Panc1 (cell line): ENCODE results near the gene RASEF. TPM values are rescaled to one million over a fixed set of nuclear protein-coding genes. Genes with fewer than 3 reads are reported as not detected.

ENCODE experiments used
- ATAC-seq: fragments of 200-7000 bp; cut with Tn5 transposase; 2 replicates; pipeline ENCODE4 v1.9.1; 2020; ENCODE audit warnings: mild to moderate bottlenecking, moderate library complexity
- BruUV-seq: library from RNA; stranded (reverse); fragments of 400-500 nt; replicated peaks from 2 replicates; lab custom pipeline; 2021; lab: Mats Ljungman, UMichigan
- CTCF ChIA-PET: fragments of 300-600 bp; sonication (Branson Sonifier 250); formaldehyde crosslinking; loops from one replicate; lab custom pipeline; 2022; ENCODE audit warnings: antibody characterized with exemption; lab: Charles Lee
- POLR2A ChIA-PET: fragments of 300-600 bp; sonication (Branson Sonifier 250); formaldehyde crosslinking; loops from one replicate; lab custom pipeline; 2022; ENCODE audit warnings: antibody characterized with exemption; lab: Charles Lee
- DNase-seq: peaks from one replicate; pipeline ENCODE4 v3.0.0-alpha.2; 2010; ENCODE audit warnings: low read depth, low spot score
- H3K27ac ChIP-seq: 2 replicates; pipeline ENCODE4 v1.5.1; 2011; ENCODE audit warnings: mild to moderate bottlenecking, low read length, inconsistent platforms
- H3K27me3 ChIP-seq: fragments of 200-500 bp; sonication (Bioruptor generic); 2 replicates; pipeline ENCODE4 v1.6.0; 2014; ENCODE audit warnings: low read length, inconsistent platforms; ENCODE audit not compliant: control insufficient read depth, insufficient read depth
- H3K36me3 ChIP-seq: fragments of 200-500 bp; sonication (Bioruptor generic); 2 replicates; pipeline ENCODE4 v1.5.1; 2014; ENCODE audit warnings: inconsistent platforms, mild to moderate bottlenecking, low read length, moderate library complexity; ENCODE audit not compliant: control insufficient read depth, insufficient read depth
- H3K4me1 ChIP-seq: 2 replicates; pipeline ENCODE4 v1.5.1; 2011; ENCODE audit warnings: inconsistent platforms, mild to moderate bottlenecking, low read length, moderate library complexity; ENCODE audit not compliant: control insufficient read depth, insufficient read depth
- H3K4me3 ChIP-seq, 2 experiments: 2 replicates each; pipeline ENCODE4 v1.5.1; 2011 to 2012; ENCODE audit warnings: low read depth in 2 of 2, low read length in 2 of 2, mild to moderate bottlenecking in 2 of 2, inconsistent platforms in 1 of 2, moderate library complexity in 1 of 2
- H3K9me3 ChIP-seq: fragments of 200-500 bp; sonication (Bioruptor generic); 2 replicates; pipeline ENCODE4 v1.5.1; 2014; ENCODE audit warnings: low read depth, mild to moderate bottlenecking, inconsistent platforms, low read length, moderate library complexity; ENCODE audit not compliant: control insufficient read depth, insufficient read depth
- POLR2AphosphoS5 ChIP-seq: IDR thresholded peaks from 2 replicates; pipeline ENCODE4 v1.6.1; 2012; ENCODE audit warnings: mild to moderate bottlenecking, low read depth, low read length, moderate library complexity
- SIN3A ChIP-seq: IDR thresholded peaks from 2 replicates; pipeline ENCODE4 v1.6.1; 2012; ENCODE audit warnings: low read depth, mild to moderate bottlenecking, low read length, moderate library complexity, borderline replicate concordance; ENCODE audit not compliant: insufficient read depth
- TCF7L2 ChIP-seq: IDR thresholded peaks from 2 replicates; pipeline ENCODE4 v1.6.1; 2011; ENCODE audit warnings: mild to moderate bottlenecking, low read depth, low read length, inconsistent platforms
- in situ Hi-C: cut with HindIII; loops from 2 replicates; pipeline ENCODE4 v1.10.0; 2016; ENCODE audit warnings: low sequenced_read_pairs, low pct_unique_long_range_greater_than_20kb
- intact Hi-C: fragments of 100-400 bp; cut with micrococcal nuclease; formaldehyde crosslinking; loops from one replicate; pipeline ENCODE4 v1.10.0; 2022; ENCODE audit not compliant: unreplicated experiment
- total RNA-seq: library from RNA; stranded (reverse); gene quantifications from one replicate; pipeline ENCODE4 v1.2.1, GENCODE V29; 2021; ENCODE audit not compliant: unreplicated experiment
- TF ChIP-seq, protein P1 (sequence below): fragments of 450-650 bp; IDR thresholded peaks from 2 replicates; pipeline ENCODE4 v1.5.1; 2017; ENCODE audit warnings: mild to moderate bottlenecking
- TF ChIP-seq, protein P2 (sequence below), 2 experiments: IDR thresholded peaks; 2 replicates each; pipeline ENCODE4 v1.6.1; 2011 to 2012; ENCODE audit warnings: low read depth in 2 of 2, control low read depth in 1 of 2, low read length in 1 of 2, mild to moderate bottlenecking in 1 of 2, moderate library complexity in 1 of 2; ENCODE audit not compliant: insufficient read depth in 1 of 2

RASEF gene
- total RNA-seq, 1 experiment from 2014 or later = 2.9 TPM

DNA sequence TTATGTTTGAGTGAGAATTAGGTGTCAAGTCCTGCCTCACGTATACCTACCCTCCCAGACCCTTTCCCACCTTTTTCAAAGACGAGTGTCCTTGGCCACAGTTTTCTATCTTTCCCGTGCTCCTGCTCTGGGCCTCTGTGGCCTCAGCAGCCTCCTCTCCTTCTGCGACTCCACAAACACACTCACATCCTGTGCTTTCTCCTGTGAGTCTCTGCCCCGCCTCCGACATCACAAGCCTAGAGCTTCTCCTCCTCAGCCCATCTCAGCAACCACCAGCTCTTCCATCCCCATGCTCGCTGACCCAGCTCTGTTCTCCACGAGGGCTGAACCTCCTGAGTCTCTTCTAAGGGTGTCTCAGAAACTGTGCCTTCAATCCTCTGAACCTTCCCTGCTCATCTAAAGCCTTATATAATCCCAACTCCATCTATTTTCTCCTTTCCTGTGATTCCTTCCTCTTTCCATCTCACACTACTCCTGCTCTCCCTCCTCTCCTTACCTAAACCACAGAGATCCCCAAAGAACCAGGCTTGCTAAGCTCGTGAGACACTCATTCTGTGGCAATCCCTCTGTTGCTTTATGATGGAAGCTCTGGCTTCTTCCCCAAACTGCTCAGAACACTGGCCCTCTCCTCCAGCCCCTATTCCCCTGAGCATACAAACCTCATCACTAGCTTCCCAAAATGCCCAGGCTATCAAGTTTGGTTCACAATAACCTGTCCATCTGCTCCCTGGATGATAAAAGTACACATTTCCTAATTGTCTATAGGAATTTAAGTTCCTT lies 55.2 kb downstream of the RASEF start:
- in situ Hi-C loops = no loop called here
- POLR2A ChIA-PET = interaction anchor here (0.7 kb wide), 1 partner anchor 180 kb away, joined by 8 read pairs; no protein-coding TSS in a partner anchor
- no peak for ATAC-seq

GRCh38 chr9:83006378-83006777 lies 56.6 kb downstream of the RASEF start:
- ATAC-seq (no peak), DNase-seq (no peak)
- ChIA-PET CTCF (no interaction called here), POLR2A (no interaction called here)
- Histone ChIP-seq H3K4me3 (no peak overlapping the region), H3K27me3 (no peaks in the 10 kb centered on the region), H3K36me3 (no peaks in the 10 kb centered on the region), H3K4me1 (no peaks in the 10 kb centered on the region), H3K27ac (no peak overlapping the region), H3K9me3 (no peaks in the 10 kb centered on the region)
- TF ChIP-seq TCF7L2 (no peak), POLR2AphosphoS5 (no peak), SIN3A (no peak)
- TF ChIP-seq, protein P1, sequence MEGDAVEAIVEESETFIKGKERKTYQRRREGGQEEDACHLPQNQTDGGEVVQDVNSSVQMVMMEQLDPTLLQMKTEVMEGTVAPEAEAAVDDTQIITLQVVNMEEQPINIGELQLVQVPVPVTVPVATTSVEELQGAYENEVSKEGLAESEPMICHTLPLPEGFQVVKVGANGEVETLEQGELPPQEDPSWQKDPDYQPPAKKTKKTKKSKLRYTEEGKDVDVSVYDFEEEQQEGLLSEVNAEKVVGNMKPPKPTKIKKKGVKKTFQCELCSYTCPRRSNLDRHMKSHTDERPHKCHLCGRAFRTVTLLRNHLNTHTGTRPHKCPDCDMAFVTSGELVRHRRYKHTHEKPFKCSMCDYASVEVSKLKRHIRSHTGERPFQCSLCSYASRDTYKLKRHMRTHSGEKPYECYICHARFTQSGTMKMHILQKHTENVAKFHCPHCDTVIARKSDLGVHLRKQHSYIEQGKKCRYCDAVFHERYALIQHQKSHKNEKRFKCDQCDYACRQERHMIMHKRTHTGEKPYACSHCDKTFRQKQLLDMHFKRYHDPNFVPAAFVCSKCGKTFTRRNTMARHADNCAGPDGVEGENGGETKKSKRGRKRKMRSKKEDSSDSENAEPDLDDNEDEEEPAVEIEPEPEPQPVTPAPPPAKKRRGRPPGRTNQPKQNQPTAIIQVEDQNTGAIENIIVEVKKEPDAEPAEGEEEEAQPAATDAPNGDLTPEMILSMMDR = no peak
- BruUV-seq = no TSS peak
- intact Hi-C loops = no loop called here
- in situ Hi-C loops = no loop called here

More for the DNA sequence above, 55.2 kb downstream of the RASEF start:
- Histone ChIP-seq H3K4me3 (no peak overlapping the region), H3K27me3 (no peaks in the 10 kb centered on the region), H3K36me3 (no peaks in the 10 kb centered on the region), H3K9me3 (no peaks in the 10 kb centered on the region), H3K27ac (no peak overlapping the region), H3K4me1 (no peaks in the 10 kb centered on the region)
- intact Hi-C loops = no loop called here
- no TSS peak for BruUV-seq
- CTCF ChIA-PET = no interaction called here
- TF ChIP-seq, protein P2, sequence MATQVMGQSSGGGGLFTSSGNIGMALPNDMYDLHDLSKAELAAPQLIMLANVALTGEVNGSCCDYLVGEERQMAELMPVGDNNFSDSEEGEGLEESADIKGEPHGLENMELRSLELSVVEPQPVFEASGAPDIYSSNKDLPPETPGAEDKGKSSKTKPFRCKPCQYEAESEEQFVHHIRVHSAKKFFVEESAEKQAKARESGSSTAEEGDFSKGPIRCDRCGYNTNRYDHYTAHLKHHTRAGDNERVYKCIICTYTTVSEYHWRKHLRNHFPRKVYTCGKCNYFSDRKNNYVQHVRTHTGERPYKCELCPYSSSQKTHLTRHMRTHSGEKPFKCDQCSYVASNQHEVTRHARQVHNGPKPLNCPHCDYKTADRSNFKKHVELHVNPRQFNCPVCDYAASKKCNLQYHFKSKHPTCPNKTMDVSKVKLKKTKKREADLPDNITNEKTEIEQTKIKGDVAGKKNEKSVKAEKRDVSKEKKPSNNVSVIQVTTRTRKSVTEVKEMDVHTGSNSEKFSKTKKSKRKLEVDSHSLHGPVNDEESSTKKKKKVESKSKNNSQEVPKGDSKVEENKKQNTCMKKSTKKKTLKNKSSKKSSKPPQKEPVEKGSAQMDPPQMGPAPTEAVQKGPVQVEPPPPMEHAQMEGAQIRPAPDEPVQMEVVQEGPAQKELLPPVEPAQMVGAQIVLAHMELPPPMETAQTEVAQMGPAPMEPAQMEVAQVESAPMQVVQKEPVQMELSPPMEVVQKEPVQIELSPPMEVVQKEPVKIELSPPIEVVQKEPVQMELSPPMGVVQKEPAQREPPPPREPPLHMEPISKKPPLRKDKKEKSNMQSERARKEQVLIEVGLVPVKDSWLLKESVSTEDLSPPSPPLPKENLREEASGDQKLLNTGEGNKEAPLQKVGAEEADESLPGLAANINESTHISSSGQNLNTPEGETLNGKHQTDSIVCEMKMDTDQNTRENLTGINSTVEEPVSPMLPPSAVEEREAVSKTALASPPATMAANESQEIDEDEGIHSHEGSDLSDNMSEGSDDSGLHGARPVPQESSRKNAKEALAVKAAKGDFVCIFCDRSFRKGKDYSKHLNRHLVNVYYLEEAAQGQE (IDR thresholded peaks at IDR 0.05; ENCODE audit: insufficient read depth in 1 of 2, low read depth in 2 of 2, low read length in 1 of 2) = no peak
- TF ChIP-seq, protein P1 = no peak
- TF ChIP-seq TCF7L2 = no peak
- no peak for TF ChIP-seq SIN3A
- no peak for DNase-seq
